ENCODE measurements around the gene SPAG5. TPM values are rescaled to one million over a fixed set of nuclear protein-coding genes. Genes with fewer than 3 reads are reported as not detected.

Gene SPAG5
- total and polyA plus RNA-seq, 11 donors: 0.39 to 11.6 (median 1.2) TPM

DNA sequence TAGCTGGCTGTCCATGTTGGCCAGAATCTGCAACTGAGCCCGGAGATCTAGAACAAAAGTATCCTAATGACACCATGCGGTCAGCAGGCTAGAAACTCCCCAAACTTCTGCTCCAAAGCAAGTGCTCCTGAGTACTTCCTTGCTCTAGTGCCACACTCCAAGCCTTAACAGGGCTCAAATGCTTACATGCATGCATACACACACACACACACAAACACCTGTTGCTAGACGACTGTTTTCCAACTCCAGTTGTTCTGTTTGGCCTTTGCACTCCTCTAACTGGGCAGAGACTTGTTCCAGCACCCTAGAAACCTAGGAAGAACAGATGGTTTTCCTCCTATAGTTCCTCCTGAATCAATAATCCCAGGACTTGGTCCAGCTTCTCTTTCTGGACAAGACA lies 14.4 kb downstream of the SPAG5 start:
- 93 to 99% (median 96%) methylated on average over 3 of the region's 3 CpGs for WGBS, 4 donors
- ATAC-seq (no peak), DNase-seq (no peak)
- Histone ChIP-seq H3K27ac (no peak overlapping the region), H3K36me3 (peaks cover 0 to 49% (median 0%) of the 10 kb centered on the region in 9 donors), H3K27me3 (no peaks in the 10 kb centered on the region), H3K4me3 (no peak overlapping the region), H3K9me3 (no peaks in the 10 kb centered on the region), H3K4me1 (no peaks in the 10 kb centered on the region)
- TF ChIP-seq, protein P1, sequence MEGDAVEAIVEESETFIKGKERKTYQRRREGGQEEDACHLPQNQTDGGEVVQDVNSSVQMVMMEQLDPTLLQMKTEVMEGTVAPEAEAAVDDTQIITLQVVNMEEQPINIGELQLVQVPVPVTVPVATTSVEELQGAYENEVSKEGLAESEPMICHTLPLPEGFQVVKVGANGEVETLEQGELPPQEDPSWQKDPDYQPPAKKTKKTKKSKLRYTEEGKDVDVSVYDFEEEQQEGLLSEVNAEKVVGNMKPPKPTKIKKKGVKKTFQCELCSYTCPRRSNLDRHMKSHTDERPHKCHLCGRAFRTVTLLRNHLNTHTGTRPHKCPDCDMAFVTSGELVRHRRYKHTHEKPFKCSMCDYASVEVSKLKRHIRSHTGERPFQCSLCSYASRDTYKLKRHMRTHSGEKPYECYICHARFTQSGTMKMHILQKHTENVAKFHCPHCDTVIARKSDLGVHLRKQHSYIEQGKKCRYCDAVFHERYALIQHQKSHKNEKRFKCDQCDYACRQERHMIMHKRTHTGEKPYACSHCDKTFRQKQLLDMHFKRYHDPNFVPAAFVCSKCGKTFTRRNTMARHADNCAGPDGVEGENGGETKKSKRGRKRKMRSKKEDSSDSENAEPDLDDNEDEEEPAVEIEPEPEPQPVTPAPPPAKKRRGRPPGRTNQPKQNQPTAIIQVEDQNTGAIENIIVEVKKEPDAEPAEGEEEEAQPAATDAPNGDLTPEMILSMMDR (IDR thresholded peaks at IDR 0.05): no peak
- no peak for TF ChIP-seq POLR2A (IDR thresholded peaks at IDR 0.05)
- intact Hi-C loops (cut with DNase I): no loop called here

DNA sequence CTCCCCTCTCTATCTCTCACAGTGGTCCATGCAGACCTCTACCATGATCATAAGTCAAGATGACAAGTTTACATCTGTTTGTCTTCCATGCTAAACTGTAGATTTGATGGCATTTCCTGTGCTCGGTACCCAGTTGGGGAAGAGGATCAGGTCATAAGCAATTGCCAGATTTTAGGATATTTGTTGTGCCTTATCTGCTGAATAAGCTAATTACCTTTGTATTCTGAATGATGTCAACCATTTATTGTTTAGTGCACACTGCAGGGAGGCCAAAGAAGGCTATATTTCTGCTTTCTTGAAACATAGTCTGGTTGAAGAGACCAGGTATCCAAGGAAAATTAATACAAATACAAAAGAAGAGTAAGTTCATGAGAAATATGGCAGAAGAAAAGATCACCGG lies 16.3 kb downstream of the SPAG5 start:
- Histone ChIP-seq H3K9me3 (no peaks in the 10 kb centered on the region), H3K27me3 (no peaks in the 10 kb centered on the region), H3K36me3 (peaks cover 0 to 56% (median 0%) of the 10 kb centered on the region in 9 donors), H3K4me1 (no peaks in the 10 kb centered on the region), H3K4me3 (no peak overlapping the region), H3K27ac (no peak overlapping the region)
- TF ChIP-seq, protein P1 (IDR thresholded peaks at IDR 0.05): no peak
- TF ChIP-seq POLR2A (IDR thresholded peaks at IDR 0.05): no peak
- no peak for ATAC-seq
- intact Hi-C loops (cut with DNase I): no loop called here
- 90 to 99% (median 97%) methylated on average over 2 of the region's 2 CpGs for WGBS, 4 donors
- DNase-seq: no peak

DNA sequence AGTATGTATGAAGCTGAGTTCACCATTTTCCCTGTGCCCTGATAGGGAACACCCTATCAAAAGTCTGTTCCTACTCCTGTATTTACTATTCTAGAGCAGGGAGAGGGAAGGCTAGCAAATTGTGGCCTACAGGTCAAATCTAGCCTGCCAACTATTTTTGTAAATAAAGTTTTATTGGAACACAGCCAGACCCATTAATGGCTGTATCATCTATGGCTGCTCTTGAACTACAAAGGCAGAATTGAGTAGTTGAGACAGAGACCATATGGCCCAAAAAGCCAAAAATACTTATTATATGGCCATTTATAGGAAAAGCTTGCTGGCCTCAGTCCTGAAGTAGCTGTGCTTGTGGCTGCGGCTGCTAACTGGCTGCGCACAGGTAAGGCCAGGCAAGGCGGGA lies 17.9 kb downstream of the SPAG5 start:
- Histone ChIP-seq H3K36me3 (peaks cover 0 to 48% (median 0%) of the 10 kb centered on the region in 9 donors), H3K27ac (no peak overlapping the region), H3K4me1 (peaks cover 0 to 9% (median 7%) of the 10 kb centered on the region in 12 donors), H3K9me3 (no peaks in the 10 kb centered on the region), H3K4me3 (no peak overlapping the region), H3K27me3 (no peaks in the 10 kb centered on the region)
- intact Hi-C loops (cut with DNase I): no loop called here
- WGBS, 4 donors: 96 to 98% (median 97%) methylated on average over 3 of the region's 3 CpGs
- TF ChIP-seq, protein P1 (IDR thresholded peaks at IDR 0.05): no peak
- no peak for TF ChIP-seq POLR2A (IDR thresholded peaks at IDR 0.05)
- DNase-seq: no peak
- no peak for ATAC-seq

DNA sequence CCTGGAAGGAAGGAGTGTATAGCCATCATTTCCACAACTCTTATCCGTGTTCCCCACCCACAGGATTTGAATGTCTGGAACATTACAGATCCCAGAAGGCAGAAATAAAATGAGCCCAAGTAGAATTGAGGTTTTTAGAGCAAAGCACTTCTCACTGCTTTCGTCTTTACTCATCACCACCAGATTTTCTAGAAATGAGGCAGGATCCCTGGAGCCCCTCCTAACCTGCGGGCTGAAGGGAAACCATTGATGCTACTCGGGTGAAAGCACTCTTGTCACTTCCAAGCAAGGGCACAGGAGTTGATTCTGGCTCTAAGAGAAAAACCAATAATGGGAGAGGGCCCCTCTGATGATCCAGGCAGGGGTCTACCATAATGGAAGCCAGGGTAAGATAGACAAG lies 19.3 kb downstream of the SPAG5 start:
- TF ChIP-seq, protein P1 (IDR thresholded peaks at IDR 0.05): no peak
- no peak for TF ChIP-seq POLR2A (IDR thresholded peaks at IDR 0.05)

More for the DNA sequence above, 19.3 kb downstream of the SPAG5 start:
- ATAC-seq (no peak), DNase-seq (no peak)
- Histone ChIP-seq H3K27me3 (no peaks in the 10 kb centered on the region), H3K9me3 (no peaks in the 10 kb centered on the region), H3K4me1 (peaks cover 0 to 16% (median 8%) of the 10 kb centered on the region in 12 donors), H3K4me3 (no peak overlapping the region), H3K36me3 (peaks cover 0 to 34% (median 0%) of the 10 kb centered on the region in 9 donors), H3K27ac (no peak overlapping the region)
- WGBS, 4 donors: 94 to 97% (median 95%) methylated on average over 4 of the region's 4 CpGs
- intact Hi-C loops (cut with DNase I): no loop called here

All from heart left ventricle (tissue), 16 donors.